ENCODE measurements around the gene NPR2.
A peak's percentile ranks its signal among the peaks of the same experiment; 100 is the strongest.

Gene NPR2

GRCh38 chr9:35771534-35771933 lies 19.9 kb upstream of the NPR2 start:
- TF ChIP-seq CTCF (conservative IDR thresholded peaks at IDR 0.05; ENCODE audit: low read depth, low read length), result no peak
- peak; percentile 56 for DNase-seq (ENCODE audit: low read depth)
- no peak overlapping the region for H3K4me3 ChIP-seq (ENCODE audit: low read length)

GRCh38 chr9:35771943-35772342 lies 19.4 kb upstream of the NPR2 start:
- no peak for TF ChIP-seq CTCF (conservative IDR thresholded peaks at IDR 0.05; ENCODE audit: low read depth, low read length)
- DNase-seq (ENCODE audit: low read depth), result no peak
- no peak overlapping the region for H3K4me3 ChIP-seq (ENCODE audit: low read length)

GRCh38 chr9:35774907-35775635 lies 16.3 kb upstream of the NPR2 start:
- TF ChIP-seq CTCF (conservative IDR thresholded peaks at IDR 0.05; ENCODE audit: low read depth, low read length), result no peak
- no peak for DNase-seq (ENCODE audit: low read depth)
- no peak overlapping the region for H3K4me3 ChIP-seq (ENCODE audit: low read length)

GRCh38 chr9:35776018-35776417 lies 15.4 kb upstream of the NPR2 start:
- H3K4me3 ChIP-seq (ENCODE audit: low read length), result no peak overlapping the region
- DNase-seq (ENCODE audit: low read depth), result no peak
- no peak for TF ChIP-seq CTCF (conservative IDR thresholded peaks at IDR 0.05; ENCODE audit: low read depth, low read length)

GRCh38 chr9:35778496-35778895 lies 12.9 kb upstream of the NPR2 start:
- DNase-seq (ENCODE audit: low read depth), result no peak
- no peak for TF ChIP-seq CTCF (conservative IDR thresholded peaks at IDR 0.05; ENCODE audit: low read depth, low read length)

GRCh38 chr9:35781066-35781465 lies 10.3 kb upstream of the NPR2 start:
- DNase-seq (ENCODE audit: low read depth), result no peak
- no peak for TF ChIP-seq CTCF (conservative IDR thresholded peaks at IDR 0.05; ENCODE audit: low read depth, low read length)
- H3K4me3 ChIP-seq (ENCODE audit: low read length), result no peak overlapping the region

More at GRCh38 chr9:35778496-35778895, 12.9 kb upstream of the NPR2 start:
- no peak overlapping the region for H3K4me3 ChIP-seq (ENCODE audit: low read length)

GRCh38 chr9:35783418-35783817 lies 8.0 kb upstream of the NPR2 start:
- TF ChIP-seq CTCF (conservative IDR thresholded peaks at IDR 0.05; ENCODE audit: low read depth, low read length), result no peak
- no peak overlapping the region for H3K4me3 ChIP-seq (ENCODE audit: low read length)
- DNase-seq (ENCODE audit: low read depth), result no peak

Data from retinal pigment epithelial cell (primary cell).